Endothelial cell (in vitro differentiated cells): ENCODE results near the gene TFRC. TPM values are rescaled to one million over a fixed set of nuclear protein-coding genes. Genes with fewer than 3 reads are reported as not detected.
"Not testable (repeated sequence)": the region's sequence is repeated elsewhere in the genome, so short reads cannot be mapped to it uniquely, and the experiment has no call there.

Source experiments
- DNase-seq: peaks from one replicate; pipeline ENCODE4 v3.0.0; 2021; ENCODE audit warnings: low spot score
- H3K27ac Mint-ChIP-seq: one replicate; pipeline ENCODE4 v1.8.0; 2021; ENCODE audit warnings: mixed read lengths, inconsistent platforms; ENCODE audit not compliant: unreplicated experiment
- H3K27me3 Mint-ChIP-seq: one replicate; pipeline ENCODE4 v1.8.0; 2021; ENCODE audit warnings: mild to moderate bottlenecking, moderate library complexity, mixed read lengths, inconsistent platforms; ENCODE audit not compliant: unreplicated experiment
- H3K36me3 Mint-ChIP-seq: one replicate; pipeline ENCODE4 v1.8.0; 2021; ENCODE audit warnings: mild to moderate bottlenecking, low read depth, mixed read lengths, inconsistent platforms; ENCODE audit not compliant: unreplicated experiment
- H3K4me1 Mint-ChIP-seq: one replicate; pipeline ENCODE4 v1.8.0; 2021; ENCODE audit warnings: mild to moderate bottlenecking, mixed read lengths, inconsistent platforms; ENCODE audit not compliant: unreplicated experiment
- H3K4me3 Mint-ChIP-seq: one replicate; pipeline ENCODE4 v1.8.0; 2021; ENCODE audit warnings: mild to moderate bottlenecking, mixed read lengths, inconsistent platforms; ENCODE audit not compliant: unreplicated experiment
- H3K9me3 Mint-ChIP-seq: one replicate; pipeline ENCODE4 v1.8.0; 2021; ENCODE audit warnings: mixed read lengths, inconsistent platforms; ENCODE audit not compliant: unreplicated experiment
- CTCF ChIP-seq: fragments of 200-600 bp; sonication (generic); IDR thresholded peaks from one replicate; pipeline ENCODE4 v1.5.0; 2021; ENCODE audit warnings: antibody characterized with exemption; ENCODE audit not compliant: unreplicated experiment
- total RNA-seq: library from RNA; stranded (reverse); fragmentation: NEBNext Ultra II Directional; extraction: Animal tissue kit (Norgen Biotek cat#: 25700); gene quantifications from one replicate; pipeline ENCODE4 v1.2.1, GENCODE V29; 2021; ENCODE audit not compliant: unreplicated experiment

The TFRC gene
- total RNA-seq, 1 donor from 2014 or later = 23.5 TPM

DNA sequence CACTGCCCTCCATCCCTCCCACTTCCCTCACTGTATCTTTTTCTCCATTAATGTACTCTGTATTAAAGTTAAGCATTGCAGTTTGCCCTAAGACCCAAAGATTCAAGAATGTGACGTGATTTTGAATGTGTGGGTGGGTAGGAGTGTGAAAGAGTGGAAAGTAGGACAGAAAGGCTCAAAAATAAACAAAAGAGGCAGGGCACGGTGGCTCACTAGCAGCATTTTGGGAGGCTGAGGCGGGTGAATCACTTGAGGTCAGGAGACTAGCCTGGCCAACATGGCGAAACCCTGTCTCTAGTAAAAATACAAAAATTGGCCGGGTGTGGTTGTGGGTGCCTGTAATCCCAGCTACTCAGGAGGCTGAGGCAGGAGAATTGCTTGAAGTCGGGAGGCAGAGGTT, 18.4 kb downstream of the TFRC start:
- no peak for TF ChIP-seq CTCF
- DNase-seq = no peak
- H3K27ac Mint-ChIP-seq = no peak overlapping the region
- no peak overlapping the region for H3K4me3 Mint-ChIP-seq
- H3K36me3 Mint-ChIP-seq = peaks cover 44% of the 10 kb centered on the region
- H3K27me3 Mint-ChIP-seq = no peaks in the 10 kb centered on the region
- H3K4me1 Mint-ChIP-seq = no peaks in the 10 kb centered on the region
- H3K9me3 Mint-ChIP-seq = no peaks in the 10 kb centered on the region

DNA sequence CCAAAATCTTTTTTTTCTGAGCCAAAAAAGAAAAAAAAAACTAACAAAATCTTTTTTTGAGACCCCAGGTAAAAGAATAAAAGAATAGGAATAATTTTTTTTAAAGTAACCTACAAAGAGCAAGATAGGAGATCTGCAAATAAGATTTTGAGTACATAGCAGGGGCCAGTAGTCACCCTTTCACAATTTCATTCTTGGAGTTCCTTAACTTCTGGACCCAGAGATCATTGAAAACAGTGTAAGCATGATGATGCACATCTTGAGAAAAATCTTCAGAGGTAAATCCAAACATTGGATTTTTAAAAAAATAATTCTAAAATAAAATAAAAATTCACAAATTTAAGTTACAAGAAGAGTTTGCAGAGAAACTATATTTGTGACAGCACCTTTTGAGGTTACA, 18.8 kb downstream of the TFRC start:
- no peaks in the 10 kb centered on the region for H3K4me1 Mint-ChIP-seq
- no peak overlapping the region for H3K4me3 Mint-ChIP-seq
- TF ChIP-seq CTCF = no peak
- H3K9me3 Mint-ChIP-seq = no peaks in the 10 kb centered on the region
- peaks cover 47% of the 10 kb centered on the region for H3K36me3 Mint-ChIP-seq
- no peaks in the 10 kb centered on the region for H3K27me3 Mint-ChIP-seq
- no peak for DNase-seq
- H3K27ac Mint-ChIP-seq = no peak overlapping the region

DNA sequence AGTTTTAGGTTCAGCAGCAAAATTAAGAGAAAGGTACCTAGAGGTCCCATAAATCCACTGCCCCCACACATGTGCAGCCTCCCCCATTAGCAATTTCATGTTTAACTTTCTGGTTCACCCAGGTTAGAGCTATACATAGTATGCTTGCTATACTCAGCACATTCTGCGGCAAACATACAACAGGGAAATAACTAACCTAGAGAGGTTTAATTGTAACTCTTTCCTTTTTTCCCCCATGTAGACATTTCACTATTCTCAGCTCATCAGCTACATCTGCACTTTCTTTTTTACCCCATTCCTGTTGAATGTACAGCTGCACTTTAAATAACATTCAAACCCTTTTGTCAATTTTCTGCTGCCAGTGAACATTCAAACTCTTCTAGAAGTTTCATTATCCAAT, 21.1 kb downstream of the TFRC start:
- no peak overlapping the region for H3K27ac Mint-ChIP-seq
- TF ChIP-seq CTCF = no peak
- H3K36me3 Mint-ChIP-seq = peaks cover 28% of the 10 kb centered on the region
- H3K4me1 Mint-ChIP-seq = no peaks in the 10 kb centered on the region
- no peaks in the 10 kb centered on the region for H3K9me3 Mint-ChIP-seq
- DNase-seq = no peak
- H3K27me3 Mint-ChIP-seq = no peaks in the 10 kb centered on the region
- no peak overlapping the region for H3K4me3 Mint-ChIP-seq

GRCh38 chr3:196057760-196058331, 24.0 kb downstream of the TFRC start:
- Mint-ChIP-seq H3K27ac (no peak overlapping the region), H3K9me3 (no peaks in the 10 kb centered on the region), H3K27me3 (no peaks in the 10 kb centered on the region), H3K36me3 (peaks cover 35% of the 10 kb centered on the region), H3K4me1 (no peaks in the 10 kb centered on the region), H3K4me3 (no peak overlapping the region)
- DNase-seq = no peak
- TF ChIP-seq CTCF = no peak

- DNase-seq, H3K27ac Mint-ChIP-seq, H3K27me3 Mint-ChIP-seq, H3K9me3 Mint-ChIP-seq, H3K4me1 Mint-ChIP-seq, H3K4me3 Mint-ChIP-seq: not testable (repeated sequence)
- peaks cover 38% of the 10 kb centered on the region for H3K36me3 Mint-ChIP-seq
These were observed 25.5 kb downstream of the TFRC start for GRCh38 chr3:196056371-196056770.
